H9 (cell line): ENCODE measurements around the gene TRRAP. TPM values are rescaled to one million over a fixed set of nuclear protein-coding genes. Genes with fewer than 3 reads are reported as not detected.

Source experiments
- DNase-seq: peaks from one replicate; pipeline ENCODE4 v3.0.0-alpha.2; 2017
- H2AFZ ChIP-seq: one replicate; pipeline ENCODE4 v1.6.1; 2013; ENCODE audit warnings: mild to moderate bottlenecking, low read length, control low read depth, moderate library complexity
- H2AK5ac ChIP-seq: 2 replicates; pipeline ENCODE4 v1.6.1; 2013; ENCODE audit warnings: low read length, control low read depth, mixed read lengths; ENCODE audit not compliant: insufficient read length
- H2BK120ac ChIP-seq: one replicate; pipeline ENCODE4 v1.6.1; 2013; ENCODE audit warnings: low read depth, mild to moderate bottlenecking, low read length, control low read depth, inconsistent platforms; ENCODE audit not compliant: poor library complexity, severe bottlenecking
- H2BK12ac ChIP-seq: 2 replicates; pipeline ENCODE4 v1.6.1; 2013; ENCODE audit warnings: low read length, control low read depth, mixed read lengths, low read depth; ENCODE audit not compliant: insufficient read length
- H2BK15ac ChIP-seq: 2 replicates; pipeline ENCODE4 v1.6.1; 2013; ENCODE audit warnings: low read depth, low read length, control low read depth
- H2BK20ac ChIP-seq: one replicate; pipeline ENCODE4 v1.6.1; 2013; ENCODE audit warnings: low read depth, mild to moderate bottlenecking, low read length, control low read depth, inconsistent platforms; ENCODE audit not compliant: poor library complexity, severe bottlenecking
- H2BK5ac ChIP-seq: 2 replicates; pipeline ENCODE4 v1.6.1; 2013; ENCODE audit warnings: low read length, control low read depth, mixed read lengths; ENCODE audit not compliant: insufficient read length
- H3K14ac ChIP-seq: 2 replicates; pipeline ENCODE4 v1.6.1; 2013; ENCODE audit warnings: low read length, control low read depth; ENCODE audit not compliant: insufficient read depth
- H3K18ac ChIP-seq: 2 replicates; pipeline ENCODE4 v1.6.1; 2013; ENCODE audit warnings: low read depth, mild to moderate bottlenecking, mixed read lengths, low read length, control low read depth; ENCODE audit not compliant: insufficient read length
- H3K23ac ChIP-seq: 2 replicates; pipeline ENCODE4 v1.6.1; 2013; ENCODE audit warnings: low read length, control low read depth, mixed read lengths, low read depth; ENCODE audit not compliant: insufficient read length
- H3K23me2 ChIP-seq: 2 replicates; pipeline ENCODE4 v1.6.1; 2013; ENCODE audit warnings: low read depth, mild to moderate bottlenecking, mixed read lengths, low read length, control low read depth; ENCODE audit not compliant: insufficient read length, poor library complexity, severe bottlenecking
- H3K27ac ChIP-seq: 2 replicates; pipeline ENCODE4 v1.5.1; 2013; ENCODE audit warnings: low read length, control low read depth, mixed read lengths, low read depth; ENCODE audit not compliant: insufficient read length
- H3K27me3 ChIP-seq: 2 replicates; pipeline ENCODE4 v1.6.1; 2013; ENCODE audit warnings: low read length, control low read depth, inconsistent platforms; ENCODE audit not compliant: insufficient read depth
- H3K4ac ChIP-seq: 2 replicates; pipeline ENCODE4 v1.6.1; 2013; ENCODE audit warnings: low read depth, mild to moderate bottlenecking, control low read depth, inconsistent platforms, low read length, moderate library complexity
- H3K4me1 ChIP-seq: 2 replicates; pipeline ENCODE4 v1.6.1; 2013; ENCODE audit warnings: low read length, control low read depth, inconsistent platforms; ENCODE audit not compliant: insufficient read depth
- H3K4me2 ChIP-seq: 2 replicates; pipeline ENCODE4 v1.6.1; 2013; ENCODE audit warnings: low read length, control low read depth, mixed read lengths; ENCODE audit not compliant: insufficient read length, insufficient read depth
- H3K56ac ChIP-seq: 2 replicates; pipeline ENCODE4 v1.6.1; 2013; ENCODE audit warnings: low read depth, mild to moderate bottlenecking, mixed read lengths, low read length, control low read depth; ENCODE audit not compliant: insufficient read length
- H3K79me1 ChIP-seq: 2 replicates; pipeline ENCODE4 v1.6.1; 2013; ENCODE audit warnings: low read depth, mild to moderate bottlenecking, moderate library complexity, low read length, control low read depth, inconsistent platforms; ENCODE audit not compliant: insufficient read depth, poor library complexity, severe bottlenecking
- H3K79me2 ChIP-seq: 2 replicates; pipeline ENCODE4 v1.6.1; 2013; ENCODE audit warnings: low read length, control low read depth, inconsistent platforms; ENCODE audit not compliant: insufficient read depth
- H3K9ac ChIP-seq: 2 replicates; pipeline ENCODE4 v1.6.1; 2013; ENCODE audit warnings: low read length, control low read depth, mixed read lengths; ENCODE audit not compliant: insufficient read length; ENCODE audit errors: extremely low read depth
- H3K9me3 ChIP-seq: one replicate; pipeline ENCODE4 v1.6.1; 2013; ENCODE audit warnings: low read depth, low read length, inconsistent platforms; ENCODE audit not compliant: control insufficient read depth
- H3T11ph ChIP-seq: one replicate; pipeline ENCODE4 v1.6.1; 2013; ENCODE audit warnings: mild to moderate bottlenecking, low read length, control low read depth, inconsistent platforms
- H4K20me1 ChIP-seq: one replicate; pipeline ENCODE4 v1.6.1; 2013; ENCODE audit not compliant: control insufficient read depth, insufficient read length, insufficient read depth
- H4K5ac ChIP-seq: 2 replicates; pipeline ENCODE4 v1.6.1; 2013; ENCODE audit warnings: low read depth, mild to moderate bottlenecking, mixed read lengths, low read length, control low read depth; ENCODE audit not compliant: insufficient read length
- H4K8ac ChIP-seq: replicated peaks from 2 replicates; pipeline ENCODE4 v1.6.1; 2013; ENCODE audit warnings: low read length, control low read depth, mixed read lengths, low read depth; ENCODE audit not compliant: insufficient read length
- H4K91ac ChIP-seq: 2 replicates; pipeline ENCODE4 v1.6.1; 2013; ENCODE audit warnings: low read depth, mild to moderate bottlenecking, moderate library complexity, mixed read lengths, low read length, control low read depth; ENCODE audit not compliant: insufficient read length
- H3K27ac Mint-ChIP-seq, 3 experiments: 2 replicates in 2 of 3; 3 replicates in 1 of 3; pipeline ENCODE4 v1.8.0; 2020 to 2021; ENCODE audit warnings: mixed read lengths in 3 of 3, mild to moderate bottlenecking in 1 of 3, moderate library complexity in 1 of 3
- H3K27me3 Mint-ChIP-seq: 2 replicates; pipeline ENCODE4 v1.8.0; 2021; ENCODE audit warnings: low read depth, mild to moderate bottlenecking, moderate library complexity, mixed read lengths
- H3K36me3 Mint-ChIP-seq, 3 experiments: 2 replicates in 2 of 3; 3 replicates in 1 of 3; pipeline ENCODE4 v1.8.0; 2020 to 2021; ENCODE audit warnings: low read depth in 3 of 3, mixed read lengths in 3 of 3; ENCODE audit not compliant: insufficient read depth in 1 of 3
- H3K4me1 Mint-ChIP-seq, 2 experiments: 2 replicates each; pipeline ENCODE4 v1.8.0; 2020; ENCODE audit warnings: mixed read lengths in 2 of 2
- H3K4me3 Mint-ChIP-seq, 2 experiments: 2 replicates in 1 of 2; 3 replicates in 1 of 2; pipeline ENCODE4 v1.8.0; 2020 to 2021; ENCODE audit warnings: mild to moderate bottlenecking in 2 of 2, mixed read lengths in 2 of 2, moderate library complexity in 1 of 2
- H3K9me3 Mint-ChIP-seq, 2 experiments: 2 replicates in 1 of 2; 3 replicates in 1 of 2; pipeline ENCODE4 v1.8.0; 2020; ENCODE audit warnings: mild to moderate bottlenecking in 2 of 2, mixed read lengths in 2 of 2, moderate library complexity in 1 of 2
- CTCF ChIP-seq: fragments of 200-600 bp; sonication (generic); conservative IDR thresholded peaks from 3 replicates; pipeline ENCODE4 v1.8.0; 2021; ENCODE audit warnings: antibody characterized with exemption, mild to moderate bottlenecking
- WGBS: extraction: QIAGEN DNeasy Blood & Tissue Kit; methylation state at CpG from one replicate; pipeline ENCODE4 v1.1.7; 2013; ENCODE audit warnings: missing lambda C conversion rate, low lambda C conversion rate, mixed read lengths; ENCODE audit not compliant: insufficient read length; ENCODE audit errors: extremely low coverage; 5-methylcytosine and 5-hydroxymethylcytosine counted together
- total RNA-seq: library from RNA; stranded (reverse); gene quantifications from 2 replicates; pipeline ENCODE4 v1.2.1, GENCODE V29; 2021

The TRRAP gene
- total RNA-seq, 1 experiment from 2014 or later = 58.6 TPM

- no peak overlapping the region for H3K27ac ChIP-seq
- H2BK12ac ChIP-seq = no peak overlapping the region
- H2AFZ ChIP-seq = no peak overlapping the region
- H3K9me3 ChIP-seq = no peaks in the 10 kb centered on the region
- no peak overlapping the region for H2BK5ac ChIP-seq
- no peaks in the 10 kb centered on the region for H3K79me1 ChIP-seq
- H4K8ac ChIP-seq = no peak overlapping the region
- H3K9ac ChIP-seq = no peak overlapping the region
- WGBS = no CpG with 5 or more reads among the region's 11 CpGs
- H2BK20ac ChIP-seq = no peak overlapping the region
- Mint-ChIP-seq H3K4me3 (no peak overlapping the region), H3K4me1 (no peaks in the 10 kb centered on the region), H3K27ac (no peak overlapping the region; a peak in 1 of 7 replicates), H3K9me3 (no peaks in the 10 kb centered on the region), H3K36me3 (peaks cover 43 to 96% (median 94%) of the 10 kb centered on the region in 3 experiments; a peak in 6 of 7 replicates), H3K27me3 (no peaks in the 10 kb centered on the region; the same call in 1 of the 2 replicates)
- H3K14ac ChIP-seq = no peak overlapping the region
- H3K18ac ChIP-seq = no peak overlapping the region
- 0 out of 2 replicates have a peak, but pooled peaks cover 2% of the 10 kb centered on the region for H3K79me2 ChIP-seq
- H4K91ac ChIP-seq = no peak overlapping the region
- no peak for DNase-seq
- H3K23me2 ChIP-seq = no peaks in the 10 kb centered on the region
- no peaks in the 10 kb centered on the region for H4K20me1 ChIP-seq
- TF ChIP-seq CTCF = no peak
- no peak overlapping the region for H3K4me2 ChIP-seq
- H3K56ac ChIP-seq = no peak overlapping the region
- no peak overlapping the region for H2AK5ac ChIP-seq
- H3K4me1 ChIP-seq = no peaks in the 10 kb centered on the region
- H2BK15ac ChIP-seq = no peak overlapping the region
- no peaks in the 10 kb centered on the region for H3K27me3 ChIP-seq
- H4K5ac ChIP-seq = no peak overlapping the region
- no peak overlapping the region for H3K4ac ChIP-seq
- H3K23ac ChIP-seq = no peak overlapping the region
- no peak overlapping the region for H2BK120ac ChIP-seq
- H3T11ph ChIP-seq = no peak overlapping the region
Observed at GRCh38 chr7:98969386-98969785, 91.1 kb downstream of the TRRAP start.
